Skin epidermis (tissue), 12 donors: ENCODE data around the gene TMEM164.
A peak's percentile ranks its signal among the peaks of the same experiment; 100 is the strongest.

Experiments
- H3K27ac ChIP-seq, 21 experiments: fragments of 200-600 bp; sonication (generic) in 11 of 21; one replicate each; pipeline ENCODE4 v1.5.0; 2020; ENCODE audit warnings: mild to moderate bottlenecking in 3 of 21, inconsistent platforms in 2 of 21, moderate library complexity in 2 of 21
- H3K4me3 ChIP-seq, 7 experiments: fragments of 200-600 bp; sonication (generic) in 2 of 7; one replicate each; pipeline ENCODE4 v1.5.0; 2020; ENCODE audit warnings: inconsistent platforms in 2 of 7, mild to moderate bottlenecking in 2 of 7, moderate library complexity in 1 of 7

The TMEM164 gene

DNA sequence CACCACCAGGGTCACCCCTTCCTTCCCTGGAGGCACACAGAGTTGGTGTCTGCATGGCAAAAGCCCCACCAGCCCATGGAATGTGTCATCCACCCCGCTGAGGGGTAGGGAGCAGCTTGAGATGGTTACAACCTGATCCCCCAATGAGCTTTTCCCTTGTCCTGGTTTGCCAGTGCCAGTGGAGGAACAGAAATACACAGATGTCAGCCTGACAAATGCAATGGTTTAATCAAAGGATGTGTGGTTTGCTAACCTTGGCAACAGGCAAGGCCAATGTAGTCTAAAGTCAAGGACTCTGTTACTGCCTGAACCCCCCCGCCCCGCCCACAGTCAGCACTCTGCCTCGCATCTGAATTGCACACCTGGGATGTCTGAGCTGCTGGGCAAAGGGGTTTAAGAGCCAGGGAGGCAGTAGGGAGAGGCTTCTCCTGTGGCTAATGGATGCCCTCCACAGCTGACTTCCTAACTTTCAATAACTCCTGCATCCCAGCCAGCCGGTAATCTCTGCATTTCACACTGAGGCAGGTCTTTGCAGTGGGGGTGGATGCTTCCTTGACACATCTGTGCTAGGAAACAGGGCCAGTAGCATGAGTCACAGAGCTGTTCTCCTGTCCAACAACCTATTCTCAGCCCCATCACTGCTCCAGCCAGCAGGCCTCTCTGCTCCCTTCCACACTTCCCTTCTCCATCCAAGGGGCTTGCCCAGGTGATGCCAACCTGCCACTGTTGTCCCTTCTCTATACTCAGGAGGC, 177.4 kb downstream of the TMEM164 start:
- H3K4me3 ChIP-seq: no peak overlapping the region
- H3K27ac ChIP-seq: peak overlapping the region in 3 of 21 experiments; percentile 1 to 17 (median 16)

DNA sequence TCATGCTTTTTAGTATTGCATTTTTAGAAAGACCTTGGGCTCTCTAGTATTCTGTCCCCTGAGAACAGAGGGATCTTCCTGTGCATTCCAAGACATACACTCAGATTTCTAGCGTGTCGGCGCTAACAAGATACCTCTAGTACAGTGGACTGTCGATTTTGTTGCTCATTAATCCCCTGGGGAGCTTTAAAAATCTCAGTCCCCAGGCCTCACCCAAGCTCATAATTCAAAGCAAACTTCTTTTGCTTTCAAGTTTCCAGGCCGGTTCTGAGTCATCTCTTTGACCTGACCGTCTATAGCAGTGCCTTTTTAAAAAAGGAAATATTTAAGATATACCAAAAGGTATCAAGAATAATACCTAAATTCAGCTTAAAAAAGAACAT, 178.0 kb downstream of the TMEM164 start:
- Histone ChIP-seq H3K4me3 (no peak overlapping the region), H3K27ac (peak overlapping the region in 3 of 21 experiments; percentile 1 to 17 (median 16))

DNA sequence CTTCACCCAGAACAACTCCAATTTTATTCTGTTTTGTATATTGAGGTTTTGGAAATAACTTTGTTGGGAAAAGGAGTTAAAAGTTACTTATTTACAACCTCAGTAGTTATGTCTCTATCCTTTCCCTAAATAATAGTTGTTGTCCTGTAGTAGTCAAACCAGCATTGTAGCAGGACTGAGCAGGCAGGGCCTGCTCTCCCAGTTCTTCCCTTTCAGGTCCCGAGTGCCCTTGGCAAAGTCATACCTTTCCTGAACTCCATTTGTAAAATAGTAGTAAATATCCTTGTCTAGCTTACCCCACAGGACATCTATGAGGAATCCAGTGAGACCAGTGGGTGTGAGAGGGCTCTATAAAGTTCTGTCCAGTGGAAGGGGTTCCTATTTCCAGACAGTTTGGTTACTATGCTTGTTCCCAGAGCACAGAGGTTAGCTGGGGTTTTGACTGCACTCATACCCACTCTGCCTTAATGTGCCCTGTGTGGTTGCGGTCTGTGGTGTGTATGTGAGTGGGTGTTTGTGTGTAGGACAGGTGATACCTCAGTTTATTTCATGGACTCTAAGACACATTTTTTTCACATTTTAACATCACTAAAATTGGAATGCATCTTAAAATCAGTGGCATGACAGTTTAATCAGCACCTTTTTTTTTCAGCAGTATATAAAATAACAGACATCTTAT, 178.7 kb downstream of the TMEM164 start:
- H3K4me3 ChIP-seq: no peak overlapping the region
- peak overlapping the region in 5 of 21 experiments; percentile 1 to 17 (median 16) for H3K27ac ChIP-seq

DNA sequence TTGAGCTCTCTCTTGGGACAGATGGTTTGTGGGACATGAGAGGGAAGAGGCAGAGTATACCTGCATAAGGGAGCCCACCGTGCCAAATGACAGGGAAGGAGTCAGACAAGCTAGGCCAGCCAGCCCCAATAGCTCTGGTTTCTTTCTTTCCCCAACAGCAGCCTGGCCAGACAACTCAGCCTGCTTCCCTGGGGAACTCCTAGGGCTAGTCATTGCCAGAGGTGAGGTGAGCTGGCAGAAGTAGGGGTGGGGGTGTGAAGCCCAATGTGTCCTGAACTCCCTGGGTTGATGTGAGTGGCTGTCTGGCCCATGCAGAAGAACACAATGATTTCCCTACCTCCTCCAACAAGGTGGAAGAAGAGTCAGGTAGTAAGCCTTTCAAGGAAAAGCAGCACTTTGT, 179.4 kb downstream of the TMEM164 start:
- no peak overlapping the region for H3K4me3 ChIP-seq
- H3K27ac ChIP-seq: peak overlapping the region in 2 of 21 experiments; percentile 16 to 34

DNA sequence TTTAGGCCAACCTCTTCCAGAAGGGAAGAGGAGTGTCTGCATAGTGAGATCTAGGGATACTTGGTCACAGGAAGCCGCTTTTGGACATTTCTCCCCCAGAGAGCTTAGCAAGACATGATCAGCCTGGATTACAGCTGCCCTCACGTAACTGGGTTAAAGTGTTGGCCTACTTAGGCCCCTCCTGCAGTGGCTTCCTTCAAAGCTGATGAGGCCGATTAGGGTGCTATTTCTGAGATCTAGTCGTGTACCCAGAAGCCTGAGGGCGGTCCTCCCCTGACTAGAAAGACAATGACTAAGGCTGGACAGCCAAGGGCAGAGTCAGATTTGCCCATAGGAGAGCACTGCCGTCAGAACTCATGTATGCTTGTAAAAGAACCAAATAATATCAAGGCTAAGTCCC, 180.0 kb downstream of the TMEM164 start:
- Histone ChIP-seq H3K27ac (peak overlapping the region in 1 of 21 experiments; percentile 34), H3K4me3 (no peak overlapping the region)

DNA sequence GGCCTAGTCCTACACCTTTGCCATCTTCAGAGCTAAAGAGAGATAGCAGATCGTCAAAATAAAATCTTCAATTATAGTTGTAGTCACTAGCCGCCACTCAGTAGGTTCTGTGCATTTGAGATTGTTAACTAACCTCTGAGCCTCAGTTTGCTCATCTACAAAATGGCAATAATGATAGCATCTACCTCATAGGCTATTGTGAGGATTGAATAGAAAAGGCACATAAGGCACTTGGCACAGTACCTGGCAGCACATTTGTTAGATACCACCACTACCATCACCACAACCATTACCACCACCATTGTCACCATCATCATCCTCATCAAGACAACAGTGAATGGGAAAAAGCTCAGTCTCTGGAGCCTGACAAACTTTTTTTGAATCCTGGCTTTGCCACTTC, 180.4 kb downstream of the TMEM164 start:
- H3K4me3 ChIP-seq: no peak overlapping the region
- H3K27ac ChIP-seq: no peak overlapping the region

DNA sequence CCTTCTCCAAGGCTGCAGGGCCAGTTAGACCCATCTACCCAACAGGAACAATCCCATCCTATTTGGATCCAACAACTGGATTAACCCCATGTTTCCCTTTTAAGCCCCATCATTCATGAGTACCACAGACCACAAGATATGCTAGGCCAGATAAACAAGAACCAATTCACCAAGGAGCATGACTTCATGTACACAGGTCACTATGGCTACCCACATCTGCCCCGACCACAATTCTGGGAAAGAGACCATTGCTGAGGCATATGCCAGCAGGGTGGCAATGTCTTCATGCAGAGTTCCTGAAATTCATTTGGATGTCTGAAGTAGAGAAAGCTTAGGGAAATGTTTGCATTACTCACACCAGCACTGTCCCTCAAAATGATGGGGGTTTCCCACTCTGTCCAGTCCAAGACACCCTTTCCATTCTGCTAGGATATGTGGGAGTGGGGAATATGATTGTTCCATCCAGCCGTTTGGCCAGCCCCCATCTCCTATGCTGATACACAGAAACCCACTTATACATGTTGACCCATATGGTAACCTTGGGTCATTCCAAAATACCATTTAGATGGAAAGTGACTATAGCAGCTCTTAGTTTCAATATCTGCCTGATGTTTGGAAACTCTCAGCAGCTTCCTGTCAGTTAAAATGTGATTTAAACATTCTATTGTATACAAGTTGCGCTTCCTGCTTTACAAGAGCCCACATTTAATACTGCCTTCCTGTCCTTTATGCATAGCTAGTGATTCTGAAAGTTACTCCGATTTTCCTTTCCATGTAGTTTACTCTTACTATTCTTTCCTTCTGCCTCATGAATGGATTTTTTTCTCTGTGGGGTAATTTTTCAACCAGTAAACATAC, 186.0 kb downstream of the TMEM164 start:
- no peak overlapping the region for H3K27ac ChIP-seq
- no peak overlapping the region for H3K4me3 ChIP-seq

DNA sequence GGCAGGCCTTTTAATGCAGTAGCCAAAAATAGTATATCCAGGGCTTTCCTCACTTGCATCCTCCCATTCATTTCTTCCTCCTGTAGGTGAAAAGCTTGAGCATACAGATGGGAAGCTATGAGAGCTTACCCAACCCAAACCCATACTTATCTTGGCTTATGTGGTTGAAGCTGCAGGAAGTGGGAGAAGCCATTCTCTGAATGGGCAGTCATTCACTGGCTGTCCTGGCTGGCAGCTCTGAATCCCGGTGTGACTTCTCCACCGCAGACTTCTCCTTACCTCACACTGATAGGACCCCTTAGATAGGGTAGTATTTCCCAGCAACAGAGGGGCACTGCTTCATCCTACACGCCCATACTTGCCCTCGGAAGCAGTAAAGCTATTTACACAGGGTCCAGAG, 189.6 kb downstream of the TMEM164 start:
- no peak overlapping the region for H3K4me3 ChIP-seq
- no peak overlapping the region for H3K27ac ChIP-seq

DNA sequence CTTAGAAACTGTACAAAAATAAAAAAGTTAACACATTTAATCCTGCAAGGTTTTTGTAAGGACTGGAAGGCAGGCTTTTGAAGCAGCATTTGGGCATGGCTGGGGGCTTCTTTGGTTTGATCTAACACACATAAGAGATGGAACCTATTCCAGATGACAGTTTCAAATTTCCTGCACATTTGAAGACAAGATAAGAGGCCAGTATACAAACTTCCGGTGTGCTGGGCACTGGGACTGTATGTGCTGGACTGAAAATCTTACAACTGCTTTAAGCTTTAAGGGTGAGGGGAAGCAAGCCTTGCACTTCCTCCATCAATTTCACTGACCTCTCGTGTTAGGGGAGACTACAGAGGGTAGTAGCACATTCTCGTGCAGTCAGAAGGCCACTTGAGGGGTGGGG, 192.1 kb downstream of the TMEM164 start:
- no peak overlapping the region for H3K27ac ChIP-seq
- H3K4me3 ChIP-seq: no peak overlapping the region

DNA sequence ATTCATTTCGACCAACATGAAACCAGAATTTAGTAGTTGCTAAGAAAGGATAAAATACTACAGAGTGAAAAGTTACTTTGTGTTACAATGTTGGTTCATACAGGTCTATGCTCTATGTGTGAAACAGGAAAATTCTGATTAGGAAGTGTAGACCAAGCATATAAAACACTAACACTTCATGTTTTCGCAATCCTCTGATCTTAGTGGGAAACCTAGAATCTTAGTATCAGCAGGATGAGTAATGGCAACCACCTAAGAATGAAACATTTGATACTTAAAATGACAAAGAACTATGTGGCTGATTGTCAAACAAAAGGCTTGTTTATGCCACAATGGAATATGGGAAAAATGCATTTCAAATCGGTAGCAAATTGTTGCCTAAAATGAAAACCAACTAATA, 198.9 kb downstream of the TMEM164 start:
- Histone ChIP-seq H3K27ac (no peak overlapping the region), H3K4me3 (no peak overlapping the region)

DNA sequence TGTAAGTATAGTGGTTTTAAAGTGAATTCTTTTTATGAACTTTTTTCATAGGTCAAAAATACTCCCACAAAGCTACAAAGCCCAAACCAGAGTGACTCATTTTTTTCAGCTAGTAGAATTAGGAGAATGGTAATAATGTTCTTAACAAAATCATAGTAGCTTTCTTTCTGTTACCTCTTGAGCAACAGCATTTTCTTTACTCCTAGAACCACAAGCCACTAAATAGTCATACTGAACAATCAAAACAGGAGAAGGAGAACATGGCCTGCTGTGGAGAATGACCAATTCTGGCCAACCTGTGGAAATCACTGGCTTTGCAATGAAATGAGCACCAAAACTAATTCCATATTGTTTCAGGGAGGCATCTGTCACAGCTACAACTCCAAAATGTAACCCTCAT, 202.1 kb downstream of the TMEM164 start:
- H3K27ac ChIP-seq: no peak overlapping the region
- no peak overlapping the region for H3K4me3 ChIP-seq

DNA sequence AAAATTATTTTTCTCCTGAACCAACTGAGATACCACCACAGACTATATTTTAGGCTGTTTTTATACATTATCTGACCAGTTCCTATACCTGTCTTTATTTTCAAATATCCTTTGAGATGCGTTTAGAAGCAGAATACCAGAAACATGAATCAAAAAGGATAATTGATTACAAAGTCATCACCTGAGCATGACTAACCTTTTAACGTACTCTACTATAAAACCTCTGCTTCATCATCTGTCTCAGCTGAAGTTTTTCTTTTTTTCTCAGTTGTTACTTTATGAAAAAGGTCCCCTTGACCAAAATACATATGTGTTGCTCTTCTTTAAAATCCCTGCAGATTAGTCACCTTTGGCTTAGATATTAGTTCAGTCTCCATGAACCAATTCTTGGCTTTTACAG, 205.2 kb downstream of the TMEM164 start:
- H3K4me3 ChIP-seq: no peak overlapping the region
- H3K27ac ChIP-seq: no peak overlapping the region

DNA sequence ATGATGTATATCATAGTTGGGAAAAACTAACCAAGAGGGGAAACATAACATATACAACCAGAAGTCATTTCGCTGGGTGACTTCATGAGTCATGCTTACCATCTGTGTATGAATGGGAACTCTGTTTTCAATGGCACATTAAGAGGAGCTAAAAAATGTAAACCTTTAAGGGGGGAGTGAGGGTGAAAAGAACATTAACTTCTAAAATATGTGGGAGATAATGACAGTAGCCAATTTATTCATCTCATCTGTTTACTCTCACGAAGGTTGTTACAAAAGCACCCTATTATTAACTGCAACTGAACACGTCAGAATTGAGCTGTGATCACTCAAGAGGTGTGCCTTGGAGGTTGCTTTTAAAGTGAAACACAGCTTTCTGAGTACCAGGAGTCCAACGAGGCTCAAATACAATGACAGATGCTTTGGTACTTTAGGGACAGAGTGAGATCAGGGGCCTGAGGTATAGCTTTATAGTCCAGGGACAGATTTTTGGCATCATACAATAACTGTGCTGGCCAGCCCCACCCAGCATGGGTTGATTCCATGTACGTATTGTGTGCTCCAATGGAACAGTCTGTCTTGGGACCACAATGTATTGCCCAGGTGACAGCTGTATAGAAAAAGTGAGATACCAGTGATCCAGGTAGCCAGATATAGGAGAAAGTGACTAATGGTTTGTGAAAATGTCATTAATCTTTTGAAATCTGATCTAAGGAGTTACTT, 207.7 kb downstream of the TMEM164 start:
- no peak overlapping the region for H3K4me3 ChIP-seq
- H3K27ac ChIP-seq: no peak overlapping the region

DNA sequence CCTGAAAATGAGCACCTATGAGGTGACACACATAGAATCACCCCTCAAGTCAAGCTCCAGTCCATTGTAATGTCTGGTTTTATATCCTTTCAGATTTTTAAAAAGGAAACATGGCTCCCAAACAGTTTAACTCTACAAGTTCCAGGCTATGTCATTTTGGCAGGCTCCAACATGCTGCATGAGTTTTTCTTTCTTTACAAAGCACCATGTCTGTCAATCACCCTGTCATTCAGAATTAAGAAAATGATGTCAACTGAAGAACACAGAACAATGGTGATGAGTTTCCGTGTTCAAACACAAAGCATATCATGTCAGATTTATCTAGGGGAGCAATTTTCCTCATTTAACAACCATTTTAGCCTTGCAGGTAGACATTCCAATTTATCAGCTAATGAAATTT, 208.4 kb downstream of the TMEM164 start:
- no peak overlapping the region for H3K27ac ChIP-seq
- H3K4me3 ChIP-seq: no peak overlapping the region

DNA sequence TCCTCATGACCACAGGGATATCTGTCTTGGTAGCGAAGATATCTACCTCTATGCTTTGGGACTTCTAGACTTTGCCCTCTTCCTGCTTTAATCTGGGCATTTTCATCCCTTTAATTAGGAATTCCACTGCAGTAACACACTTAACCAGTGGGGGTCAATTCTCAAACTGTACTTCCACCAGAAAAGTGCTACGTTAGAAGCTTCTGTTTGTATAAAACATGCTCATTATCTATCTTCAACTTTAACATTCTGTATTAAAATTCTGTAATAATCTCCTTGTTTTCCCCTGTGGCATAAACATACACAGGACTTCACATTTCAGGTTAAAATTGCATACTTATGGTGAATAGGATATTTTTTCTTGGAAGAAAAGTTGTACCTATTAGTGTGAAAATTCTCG, 209.4 kb downstream of the TMEM164 start:
- H3K27ac ChIP-seq: no peak overlapping the region
- H3K4me3 ChIP-seq: no peak overlapping the region

DNA sequence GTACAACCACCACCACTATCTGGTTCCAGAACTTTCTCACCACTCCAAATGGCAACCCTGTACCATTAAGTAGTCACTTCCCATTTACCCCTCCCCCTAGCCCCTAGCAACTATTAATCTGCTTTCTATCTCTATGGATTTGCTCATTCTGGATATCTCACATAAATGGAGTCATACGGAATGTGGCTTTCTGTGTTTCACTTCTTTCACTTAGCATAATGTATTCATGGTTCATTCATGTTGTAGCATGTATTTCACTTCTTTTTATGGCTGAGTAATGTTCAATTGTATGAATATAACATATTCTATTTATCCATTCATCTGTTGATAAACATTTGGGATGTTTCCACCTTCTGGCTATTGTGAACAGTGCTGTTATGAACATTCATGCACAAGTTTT, 210.3 kb downstream of the TMEM164 start:
- no peak overlapping the region for H3K4me3 ChIP-seq

DNA sequence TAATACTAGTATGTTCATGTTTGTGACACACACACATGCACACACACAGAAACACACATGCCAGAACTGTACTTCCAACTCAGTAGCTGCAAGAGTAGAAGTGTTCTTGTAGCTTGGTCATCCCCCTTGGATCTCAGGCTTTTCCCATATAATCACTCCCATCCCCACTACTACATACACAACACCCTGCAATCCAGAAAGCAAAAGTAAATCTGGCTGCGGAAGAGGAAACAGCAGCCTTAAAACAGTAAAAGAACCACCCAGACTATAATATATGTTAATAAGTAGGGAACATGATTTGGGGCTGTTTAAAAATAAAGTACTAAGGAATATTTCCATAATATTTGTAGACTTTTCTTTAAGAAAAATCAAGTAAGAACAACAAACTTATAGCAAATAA, 211.8 kb downstream of the TMEM164 start:
- H3K27ac ChIP-seq: no peak overlapping the region
- H3K4me3 ChIP-seq: no peak overlapping the region

More for the DNA sequence above, 210.3 kb downstream of the TMEM164 start:
- no peak overlapping the region for H3K27ac ChIP-seq

DNA sequence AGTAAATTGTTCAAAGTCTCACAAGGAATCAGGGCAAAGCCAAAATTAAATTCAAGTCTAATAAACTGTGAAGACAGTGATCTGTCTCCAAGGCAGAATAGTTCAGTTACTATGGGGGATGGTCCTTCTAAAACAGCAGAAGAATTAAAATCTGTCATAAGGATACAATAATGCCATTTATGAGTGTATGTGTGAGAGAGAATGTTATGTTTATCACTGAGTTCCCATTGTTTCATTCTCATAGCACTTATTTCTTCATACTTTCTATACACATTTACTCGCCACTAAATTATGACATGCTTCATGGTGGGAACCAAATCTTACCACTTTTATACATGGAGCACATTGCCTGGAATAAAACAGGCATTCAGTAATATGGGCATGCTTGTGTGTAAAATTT, 212.5 kb downstream of the TMEM164 start:
- Histone ChIP-seq H3K27ac (no peak overlapping the region), H3K4me3 (no peak overlapping the region)

DNA sequence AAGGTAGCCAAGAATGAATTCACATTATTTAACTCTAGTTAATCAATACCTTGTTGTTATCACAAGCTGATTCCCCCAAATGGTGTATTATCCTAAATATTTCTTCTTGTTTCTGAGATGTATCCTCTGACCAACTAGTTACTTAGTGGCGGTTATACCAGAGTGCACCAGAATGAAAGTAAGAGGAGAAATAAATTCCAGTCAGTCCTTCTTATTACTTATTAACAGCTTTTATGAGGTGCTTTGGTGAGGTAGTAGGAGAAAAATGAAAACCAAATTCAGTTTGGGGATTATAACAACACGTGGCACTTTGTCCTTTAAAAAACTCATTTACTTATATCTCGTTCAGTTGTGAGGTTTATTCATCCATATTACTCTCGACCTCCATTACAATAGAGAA, 213.1 kb downstream of the TMEM164 start:
- Histone ChIP-seq H3K27ac (no peak overlapping the region), H3K4me3 (no peak overlapping the region)

DNA sequence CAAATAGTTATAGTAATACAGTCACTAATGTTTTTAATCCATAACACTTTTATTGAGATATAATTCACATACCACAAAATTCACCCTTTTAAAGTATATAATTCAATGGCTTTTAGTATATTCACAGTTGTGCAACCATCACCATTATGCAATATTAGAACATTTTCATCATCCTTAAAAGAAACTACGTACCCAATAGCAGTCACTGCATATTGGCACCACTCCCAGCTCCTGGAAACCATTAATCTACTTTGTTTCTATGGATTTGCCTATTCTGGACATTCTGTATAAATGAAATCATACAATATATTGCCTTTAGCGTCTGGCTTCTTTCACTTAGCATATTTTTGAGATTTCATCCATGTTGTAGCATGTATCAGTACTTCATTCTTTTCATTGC, 215.7 kb downstream of the TMEM164 start:
- H3K27ac ChIP-seq: no peak overlapping the region
- no peak overlapping the region for H3K4me3 ChIP-seq
